HL-60 (cell line): ENCODE results near the gene TGM1.
"Not testable (repeated sequence)": the region's sequence is repeated elsewhere in the genome, so short reads cannot be mapped to it uniquely, and the experiment has no call there.

ENCODE experiments used
- DNase-seq, 2 experiments: peaks; one replicate each; pipeline ENCODE4 v3.0.0-alpha.2; 2010 to 2020; ENCODE audit warnings: low read depth in 1 of 2, low spot score in 1 of 2
- H3K27ac ChIP-seq: fragments of 250-450 bp; sonication (Bioruptor Pico); replicated peaks from 2 replicates; pipeline ENCODE4 v1.5.1; 2020; ENCODE audit warnings: mild to moderate bottlenecking, moderate library complexity
- H3K27me3 ChIP-seq: fragments of 250-450 bp; sonication (Bioruptor Pico); 2 replicates; pipeline ENCODE4 v1.5.1; 2021; ENCODE audit warnings: mild to moderate bottlenecking, moderate library complexity; ENCODE audit not compliant: insufficient read depth, poor library complexity, severe bottlenecking
- H3K4me3 ChIP-seq: replicated peaks from 2 replicates; pipeline ENCODE4 v1.5.1; 2011; ENCODE audit warnings: mild to moderate bottlenecking, control low read depth, low read length; ENCODE audit not compliant: insufficient read depth
- GABPA ChIP-seq: IDR thresholded peaks from 2 replicates; pipeline ENCODE4 v1.6.1; 2012; ENCODE audit warnings: low read depth
- POLR2AphosphoS5 ChIP-seq: IDR thresholded peaks from 2 replicates; pipeline ENCODE4 v1.6.1; 2012; ENCODE audit warnings: low read depth
- SPI1 ChIP-seq: IDR thresholded peaks from 2 replicates; pipeline ENCODE4 v1.6.1; 2012; ENCODE audit warnings: low read depth, mild to moderate bottlenecking, borderline replicate concordance
- TF ChIP-seq, protein P1 (sequence below): IDR thresholded peaks from 2 replicates; pipeline ENCODE4 v1.6.1; 2012; ENCODE audit warnings: low read depth; ENCODE audit not compliant: insufficient replicate concordance
- TF ChIP-seq, protein P2 (sequence below): IDR thresholded peaks from one replicate; pipeline ENCODE4 v1.5.1; 2011; ENCODE audit warnings: low read length, control low read depth, inconsistent platforms; ENCODE audit not compliant: insufficient read depth

The TGM1 gene

DNA sequence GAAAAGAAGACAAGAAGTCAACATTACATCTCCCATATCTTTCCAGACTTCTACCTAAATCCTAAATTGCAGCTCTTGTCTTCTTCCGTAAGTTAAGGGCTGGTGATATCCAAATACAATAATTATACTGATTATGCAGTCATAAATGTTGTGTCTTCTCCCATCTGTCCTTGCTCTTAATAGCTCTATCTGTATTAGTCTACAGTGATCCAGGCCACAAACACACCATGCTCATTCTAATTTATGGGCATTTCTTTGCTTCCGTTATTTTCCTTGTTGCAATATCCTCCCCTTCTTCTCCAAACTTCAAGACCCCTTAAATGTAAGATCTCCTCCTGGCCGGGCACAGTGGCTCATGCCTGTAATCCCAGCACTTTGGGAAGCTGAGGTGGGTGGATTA lies 43.5 kb downstream of the TGM1 start:
- Histone ChIP-seq H3K27me3 (no peaks in the 10 kb centered on the region), H3K27ac (no peak overlapping the region), H3K4me3 (no peak overlapping the region)
- no peak for DNase-seq
- TF ChIP-seq GABPA (no peak), POLR2AphosphoS5 (no peak), SPI1 (no peak)
- TF ChIP-seq, protein P1, sequence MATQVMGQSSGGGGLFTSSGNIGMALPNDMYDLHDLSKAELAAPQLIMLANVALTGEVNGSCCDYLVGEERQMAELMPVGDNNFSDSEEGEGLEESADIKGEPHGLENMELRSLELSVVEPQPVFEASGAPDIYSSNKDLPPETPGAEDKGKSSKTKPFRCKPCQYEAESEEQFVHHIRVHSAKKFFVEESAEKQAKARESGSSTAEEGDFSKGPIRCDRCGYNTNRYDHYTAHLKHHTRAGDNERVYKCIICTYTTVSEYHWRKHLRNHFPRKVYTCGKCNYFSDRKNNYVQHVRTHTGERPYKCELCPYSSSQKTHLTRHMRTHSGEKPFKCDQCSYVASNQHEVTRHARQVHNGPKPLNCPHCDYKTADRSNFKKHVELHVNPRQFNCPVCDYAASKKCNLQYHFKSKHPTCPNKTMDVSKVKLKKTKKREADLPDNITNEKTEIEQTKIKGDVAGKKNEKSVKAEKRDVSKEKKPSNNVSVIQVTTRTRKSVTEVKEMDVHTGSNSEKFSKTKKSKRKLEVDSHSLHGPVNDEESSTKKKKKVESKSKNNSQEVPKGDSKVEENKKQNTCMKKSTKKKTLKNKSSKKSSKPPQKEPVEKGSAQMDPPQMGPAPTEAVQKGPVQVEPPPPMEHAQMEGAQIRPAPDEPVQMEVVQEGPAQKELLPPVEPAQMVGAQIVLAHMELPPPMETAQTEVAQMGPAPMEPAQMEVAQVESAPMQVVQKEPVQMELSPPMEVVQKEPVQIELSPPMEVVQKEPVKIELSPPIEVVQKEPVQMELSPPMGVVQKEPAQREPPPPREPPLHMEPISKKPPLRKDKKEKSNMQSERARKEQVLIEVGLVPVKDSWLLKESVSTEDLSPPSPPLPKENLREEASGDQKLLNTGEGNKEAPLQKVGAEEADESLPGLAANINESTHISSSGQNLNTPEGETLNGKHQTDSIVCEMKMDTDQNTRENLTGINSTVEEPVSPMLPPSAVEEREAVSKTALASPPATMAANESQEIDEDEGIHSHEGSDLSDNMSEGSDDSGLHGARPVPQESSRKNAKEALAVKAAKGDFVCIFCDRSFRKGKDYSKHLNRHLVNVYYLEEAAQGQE = no peak
- TF ChIP-seq, protein P2, sequence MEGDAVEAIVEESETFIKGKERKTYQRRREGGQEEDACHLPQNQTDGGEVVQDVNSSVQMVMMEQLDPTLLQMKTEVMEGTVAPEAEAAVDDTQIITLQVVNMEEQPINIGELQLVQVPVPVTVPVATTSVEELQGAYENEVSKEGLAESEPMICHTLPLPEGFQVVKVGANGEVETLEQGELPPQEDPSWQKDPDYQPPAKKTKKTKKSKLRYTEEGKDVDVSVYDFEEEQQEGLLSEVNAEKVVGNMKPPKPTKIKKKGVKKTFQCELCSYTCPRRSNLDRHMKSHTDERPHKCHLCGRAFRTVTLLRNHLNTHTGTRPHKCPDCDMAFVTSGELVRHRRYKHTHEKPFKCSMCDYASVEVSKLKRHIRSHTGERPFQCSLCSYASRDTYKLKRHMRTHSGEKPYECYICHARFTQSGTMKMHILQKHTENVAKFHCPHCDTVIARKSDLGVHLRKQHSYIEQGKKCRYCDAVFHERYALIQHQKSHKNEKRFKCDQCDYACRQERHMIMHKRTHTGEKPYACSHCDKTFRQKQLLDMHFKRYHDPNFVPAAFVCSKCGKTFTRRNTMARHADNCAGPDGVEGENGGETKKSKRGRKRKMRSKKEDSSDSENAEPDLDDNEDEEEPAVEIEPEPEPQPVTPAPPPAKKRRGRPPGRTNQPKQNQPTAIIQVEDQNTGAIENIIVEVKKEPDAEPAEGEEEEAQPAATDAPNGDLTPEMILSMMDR = no peak

DNA sequence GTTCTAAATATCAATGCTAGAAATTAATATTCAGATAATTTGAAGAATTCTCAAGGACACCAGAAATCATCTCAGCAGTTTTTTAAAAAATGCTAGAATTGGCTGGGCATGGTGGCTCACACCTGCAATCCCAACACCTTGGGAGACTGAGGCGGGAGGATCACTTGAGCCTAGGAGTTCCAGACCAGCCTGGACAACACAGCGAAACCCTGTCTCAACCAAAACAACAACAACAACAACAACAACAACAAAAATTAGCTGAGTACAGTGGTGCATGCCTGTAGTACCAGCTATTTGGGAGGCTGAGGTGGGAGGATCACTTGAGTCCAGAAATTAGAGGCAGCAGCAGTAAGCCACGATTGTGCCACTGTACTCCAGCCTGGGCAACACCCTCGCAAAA lies 43.9 kb downstream of the TGM1 start:
- TF ChIP-seq POLR2AphosphoS5 (no peak), GABPA (no peak), SPI1 (no peak)
- TF ChIP-seq, protein P2 = no peak
- TF ChIP-seq, protein P1 = no peak
- no peak overlapping the region for H3K27ac ChIP-seq

DNA sequence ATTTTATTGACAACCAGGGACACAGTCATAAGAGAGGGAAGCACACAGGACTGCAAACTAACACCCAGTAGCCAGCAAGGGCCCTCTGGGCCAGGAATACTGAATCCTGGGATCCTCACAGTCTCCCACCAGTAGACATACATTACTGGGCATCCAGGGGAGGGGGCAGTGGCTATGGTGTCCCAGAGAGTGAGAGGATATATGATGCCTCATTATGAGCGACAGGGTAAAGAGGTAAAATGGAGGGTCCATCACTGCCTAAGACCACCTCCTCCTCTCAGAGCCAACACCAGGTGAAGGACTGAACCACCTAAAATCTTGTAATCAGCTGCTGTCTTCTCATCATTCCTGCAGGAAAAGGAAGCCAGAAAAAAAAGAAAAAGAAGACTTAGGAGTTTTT lies 46.1 kb downstream of the TGM1 start:
- DNase-seq, H3K27ac ChIP-seq, H3K27me3 ChIP-seq, H3K4me3 ChIP-seq: not testable (repeated sequence)

More for the DNA sequence above, 43.9 kb downstream of the TGM1 start:
- Histone ChIP-seq H3K27me3 (no peaks in the 10 kb centered on the region), H3K4me3 (no peak overlapping the region)
- no peak for DNase-seq

DNA sequence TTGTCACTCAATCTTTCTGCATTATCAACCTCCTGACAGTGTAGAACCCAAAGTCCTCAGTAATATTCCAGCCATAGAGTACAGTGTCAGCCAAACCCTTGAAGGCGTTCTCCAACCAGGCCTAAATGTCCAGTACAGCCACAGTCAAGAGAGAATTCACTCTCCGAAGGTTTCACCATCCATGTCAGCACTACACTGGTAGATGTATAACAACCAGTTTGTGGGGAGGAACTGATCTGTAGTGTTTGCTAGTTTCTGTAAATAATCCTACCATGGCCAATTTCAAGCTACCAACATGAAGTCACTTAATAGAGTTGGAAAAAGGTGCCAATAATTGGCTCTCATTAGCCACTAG lies 46.7 kb downstream of the TGM1 start:
- Histone ChIP-seq H3K27ac (no peak overlapping the region; the same call in 1 of the 2 replicates), H3K27me3 (no peaks in the 10 kb centered on the region), H3K4me3 (peak overlapping the region; percentile 93; the same call in 1 of the 2 replicates)
- DNase-seq = no peak
- TF ChIP-seq POLR2AphosphoS5 (no peak), SPI1 (no peak), GABPA (no peak)
- TF ChIP-seq, protein P1 = no peak
- TF ChIP-seq, protein P2 = no peak
